GM12878 (cell line): ENCODE data around the gene HNRNPA2B1. TPM values are rescaled to one million over a fixed set of nuclear protein-coding genes. Genes with fewer than 3 reads are reported as not detected.

Experiments used
- ATAC-seq: fragments of 200-7000 bp; cut with Tn5 transposase; 3 replicates; pipeline ENCODE4 v1.9.1; 2020; ENCODE audit warnings: mild to moderate bottlenecking, moderate library complexity
- BruUV-seq: library from RNA; stranded (reverse); fragments of 400-500 nt; replicated peaks from 2 replicates; lab custom pipeline; 2021; lab: Mats Ljungman, UMichigan
- CTCF ChIA-PET: fragments of 300-600 bp; sonication (Branson Sonifier 250); formaldehyde crosslinking; extraction: SDS; loops from one replicate; lab custom pipeline; 2021; ENCODE audit warnings: inconsistent platforms; lab: Yijun Ruan, JAX
- POLR2A ChIA-PET: fragments of 350-600 bp; formaldehyde crosslinking; extraction: SDS; loops from one replicate; lab custom pipeline; 2021; ENCODE audit warnings: inconsistent platforms; lab: Charles Lee
- RAD21 ChIA-PET: fragments of 300-600 bp; sonication (Branson Sonifier 250); formaldehyde crosslinking; loops from one replicate; lab custom pipeline; 2023; ENCODE audit warnings: antibody characterized with exemption; ENCODE audit not compliant: unreplicated experiment; lab: Charles Lee
- SMC1A ChIA-PET: fragments of 300-600 bp; sonication (Branson Sonifier 250); formaldehyde crosslinking; loops from one replicate; lab custom pipeline; 2023; ENCODE audit not compliant: unreplicated experiment, uncharacterized antibody; lab: Charles Lee
- DNase-seq: peaks from one replicate; pipeline ENCODE4 v3.0.0-alpha.2; 2011; ENCODE audit warnings: low read depth, low spot score
- FAIRE-seq: peaks from 3 replicates; lab custom pipeline; 2011; peaks lifted over from hg19 to GRCh38; lab: Jason Lieb, UNC
- H2AFZ ChIP-seq: 2 replicates; pipeline ENCODE4 v1.6.0; 2011; ENCODE audit warnings: low read depth, low read length, control low read depth; ENCODE audit not compliant: control insufficient read depth
- H3K27ac ChIP-seq: 2 replicates; pipeline ENCODE4 v1.5.1; 2011; ENCODE audit warnings: control low read depth; ENCODE audit not compliant: control insufficient read depth, insufficient read depth
- H3K27me3 ChIP-seq, 2 experiments: replicated peaks in 1 of 2; 2 replicates each; pipeline versions ENCODE4 v1.6.0 to v1.6.1; 2011; ENCODE audit warnings: low read length in 1 of 2; ENCODE audit not compliant: control insufficient read depth in 2 of 2, insufficient read depth in 2 of 2
- H3K36me3 ChIP-seq, 2 experiments: 2 replicates each; pipeline ENCODE4 v1.5.1; 2011; ENCODE audit warnings: low read length in 1 of 2; ENCODE audit not compliant: control insufficient read depth in 2 of 2, insufficient read depth in 2 of 2
- H3K4me1 ChIP-seq: 2 replicates; pipeline ENCODE4 v1.6.1; 2011; ENCODE audit warnings: mild to moderate bottlenecking, low read length, moderate library complexity, mixed read lengths; ENCODE audit not compliant: control insufficient read depth, insufficient read depth
- H3K4me2 ChIP-seq: 2 replicates; pipeline ENCODE4 v1.6.0; 2011; ENCODE audit warnings: control low read depth; ENCODE audit not compliant: control insufficient read depth, insufficient read depth
- H3K4me3 ChIP-seq: fragments of 200-600 bp; sonication (generic); 2 replicates; pipeline ENCODE4 v1.5.1; 2016
- H3K79me2 ChIP-seq: 2 replicates; pipeline ENCODE4 v1.6.0; 2011; ENCODE audit warnings: low read length; ENCODE audit not compliant: control insufficient read depth, insufficient read depth
- H3K9ac ChIP-seq: 2 replicates; pipeline ENCODE4 v1.8.0; 2011; ENCODE audit warnings: low read length, control low read depth, mixed read lengths; ENCODE audit not compliant: control insufficient read depth, insufficient read depth
- H3K9me3 ChIP-seq: replicated peaks from 3 replicates; pipeline ENCODE4 v1.5.1; 2011; ENCODE audit warnings: mild to moderate bottlenecking, low read length; ENCODE audit not compliant: control insufficient read depth, insufficient read depth
- H4K20me1 ChIP-seq: 2 replicates; pipeline ENCODE4 v1.6.0; 2011; ENCODE audit not compliant: control insufficient read depth, insufficient read depth
- CHD2 ChIP-seq: IDR thresholded peaks from 2 replicates; pipeline ENCODE4 v1.6.1; 2011; ENCODE audit warnings: low read depth, low read length, improper control_type of control experiment, borderline replicate concordance
- WGBS: methylation state at CpG from one replicate; pipeline ENCODE4 v1.1.6; 2016; ENCODE audit warnings: low lambda C conversion rate; ENCODE audit not compliant: insufficient replicate concordance, insufficient coverage; ENCODE audit errors: missing lambda C conversion rate; 5-methylcytosine and 5-hydroxymethylcytosine counted together
- in situ Hi-C: fragments of 300-500 bp; cut with MboI; formaldehyde crosslinking; loops from 9 replicates; pipeline ENCODE4 v1.14.3; 2018; ENCODE audit warnings: mixed read lengths
- intact Hi-C: fragments of 100-400 bp; cut with micrococcal nuclease; formaldehyde crosslinking; loops from one replicate; pipeline ENCODE4 v1.14.2; 2022; ENCODE audit not compliant: unreplicated experiment
- polyA plus RNA-seq, 11 experiments: library from polyadenylated mRNA; depleted of rRNA in 4 of 11; unstranded in 6 of 11; stranded (reverse) in 5 of 11; fragments of >200 nt; fragmentation: Nextera tagmentation in 4 of 11; fragmentation: Illumina TruSeq in 1 of 11; extraction: Ambion mirVana in 4 of 11; extraction: Trizol in 1 of 11; gene quantifications; 1 replicate in 1 of 11; 2 replicates in 10 of 11; pipeline versions ENCODE4 v1.2.1 to v1.2.3, GENCODE V29; 2011 to 2016; ENCODE audit warnings: inconsistent platforms in 2 of 11, missing spikeins in 2 of 11, low read depth in 1 of 11
- total RNA-seq, 4 experiments: library from RNA; depleted of rRNA in 3 of 4; stranded (reverse); fragments of >200 nt in 3 of 4; fragmentation: Illumina TruSeq in 1 of 4; extraction: Trizol in 1 of 4; gene quantifications; 2 replicates each; pipeline versions ENCODE4 v1.2.1 to v1.2.3, GENCODE V29; 2013 to 2021
- TF ChIP-seq, protein P1 (sequence below): IDR thresholded peaks from 2 replicates; pipeline ENCODE4 v1.6.1; 2012; ENCODE audit warnings: low read depth, low read length, improper control_type of control experiment

The HNRNPA2B1 gene
- total and polyA plus RNA-seq, 10 of the 15 experiments (the other 5 are each of a cell fraction or from before 2014, with no cell fraction given), result 295 to 1,396 (median 932) TPM

- H3K79me2 ChIP-seq, result peaks cover 87% of the 10 kb centered on the region
- no peak overlapping the region for H2AFZ ChIP-seq
- peak overlapping the region; percentile 87 for H3K4me3 ChIP-seq
- DNase-seq (no peak), ATAC-seq (no peak)
- SMC1A ChIA-PET, result interaction anchor here (0.8 to 1.2 kb wide), 4 partner anchors 11 to 169 kb away, joined by 3 to 4 read pairs (median 3); no protein-coding TSS in a partner anchor
- H3K36me3 ChIP-seq, result peaks cover 0 to 12% of the 10 kb centered on the region in 2 experiments
- in situ Hi-C loops, result loop anchor here (5.0 kb wide), 1 partner anchor 89 kb away; the partner anchor contains the start of gene SNX10
- H3K27ac ChIP-seq, result peak overlapping the region; percentile 96
- BruUV-seq, result no TSS peak
- no peaks in the 10 kb centered on the region for H4K20me1 ChIP-seq
- WGBS, result 0% methylated on average over 2 of the region's 2 CpGs
- H3K9me3 ChIP-seq, result no peaks in the 10 kb centered on the region; the same call in 2 of the 3 replicates
- TF ChIP-seq, protein P1, sequence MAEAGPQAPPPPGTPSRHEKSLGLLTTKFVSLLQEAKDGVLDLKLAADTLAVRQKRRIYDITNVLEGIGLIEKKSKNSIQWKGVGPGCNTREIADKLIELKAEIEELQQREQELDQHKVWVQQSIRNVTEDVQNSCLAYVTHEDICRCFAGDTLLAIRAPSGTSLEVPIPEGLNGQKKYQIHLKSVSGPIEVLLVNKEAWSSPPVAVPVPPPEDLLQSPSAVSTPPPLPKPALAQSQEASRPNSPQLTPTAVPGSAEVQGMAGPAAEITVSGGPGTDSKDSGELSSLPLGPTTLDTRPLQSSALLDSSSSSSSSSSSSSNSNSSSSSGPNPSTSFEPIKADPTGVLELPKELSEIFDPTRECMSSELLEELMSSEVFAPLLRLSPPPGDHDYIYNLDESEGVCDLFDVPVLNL, result 0 out of 2 replicates have a peak, but pooled peaks have one; percentile 1
- no peak for TF ChIP-seq CHD2
- TF ChIP-seq, all 136 proteins: peak for 1
- no peak for FAIRE-seq
- intact Hi-C loops, result loop anchor here (10.0 kb wide), 1 partner anchor 462 kb away; no protein-coding TSS in a partner anchor
- Histone ChIP-seq H3K4me1 (no peaks in the 10 kb centered on the region), H3K4me2 (peak overlapping the region; percentile 79), H3K9ac (peak overlapping the region; percentile 98), H3K27me3 (no peaks in the 10 kb centered on the region)
- RAD21 ChIA-PET, result interaction anchor here (0.6 to 12.7 kb wide), 5 partner anchors 11 to 310 kb away, joined by 3 to 164 read pairs (median 9); no protein-coding TSS in a partner anchor
- POLR2A ChIA-PET, result interaction anchor here (0.7 to 12.7 kb wide), 6 partner anchors 10 to 90 kb away, joined by 3 to 206 read pairs (median 4); partner anchors contain the start of gene NFE2L3
- CTCF ChIA-PET, result interaction anchor here (1.0 to 13.1 kb wide), 3 partner anchors 10 to 234 kb away, joined by 3 to 203 read pairs (median 8); no protein-coding TSS in a partner anchor
Measured at GRCh38 chr7:26203016-26203415, 2.5 kb upstream of the HNRNPA2B1 start.
